GM12873 (cell line): ENCODE data around the gene CDO1.

ENCODE experiments used
- TF ChIP-seq, protein P1 (sequence below): IDR thresholded peaks from 2 replicates; pipeline ENCODE4 v1.5.1; 2012; ENCODE audit warnings: low read depth, mild to moderate bottlenecking, moderate library complexity, low read length, control low read depth; ENCODE audit not compliant: insufficient read depth; ENCODE audit errors: missing control alignments

Gene CDO1

DNA sequence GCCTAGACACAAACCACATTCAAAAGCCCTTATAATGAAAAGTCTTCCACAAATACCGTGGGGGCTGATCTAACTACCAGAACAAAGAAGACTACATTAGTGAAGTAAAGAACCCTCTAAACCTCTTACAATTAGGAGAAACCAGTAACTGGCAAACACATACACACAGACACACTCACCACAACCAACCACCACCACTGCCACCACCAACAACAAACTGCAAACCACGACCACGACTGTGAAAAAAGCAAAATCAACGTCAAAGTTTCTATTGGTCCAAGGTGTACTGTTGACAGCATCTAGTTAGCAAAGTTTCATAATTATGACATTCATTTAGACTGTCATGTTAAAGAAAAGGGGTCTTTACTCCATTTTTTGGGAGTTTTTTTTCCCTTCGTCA, 2.7 kb downstream of the CDO1 start:
- TF ChIP-seq, protein P1, sequence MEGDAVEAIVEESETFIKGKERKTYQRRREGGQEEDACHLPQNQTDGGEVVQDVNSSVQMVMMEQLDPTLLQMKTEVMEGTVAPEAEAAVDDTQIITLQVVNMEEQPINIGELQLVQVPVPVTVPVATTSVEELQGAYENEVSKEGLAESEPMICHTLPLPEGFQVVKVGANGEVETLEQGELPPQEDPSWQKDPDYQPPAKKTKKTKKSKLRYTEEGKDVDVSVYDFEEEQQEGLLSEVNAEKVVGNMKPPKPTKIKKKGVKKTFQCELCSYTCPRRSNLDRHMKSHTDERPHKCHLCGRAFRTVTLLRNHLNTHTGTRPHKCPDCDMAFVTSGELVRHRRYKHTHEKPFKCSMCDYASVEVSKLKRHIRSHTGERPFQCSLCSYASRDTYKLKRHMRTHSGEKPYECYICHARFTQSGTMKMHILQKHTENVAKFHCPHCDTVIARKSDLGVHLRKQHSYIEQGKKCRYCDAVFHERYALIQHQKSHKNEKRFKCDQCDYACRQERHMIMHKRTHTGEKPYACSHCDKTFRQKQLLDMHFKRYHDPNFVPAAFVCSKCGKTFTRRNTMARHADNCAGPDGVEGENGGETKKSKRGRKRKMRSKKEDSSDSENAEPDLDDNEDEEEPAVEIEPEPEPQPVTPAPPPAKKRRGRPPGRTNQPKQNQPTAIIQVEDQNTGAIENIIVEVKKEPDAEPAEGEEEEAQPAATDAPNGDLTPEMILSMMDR: no peak

GRCh38 chr5:115812372-115812771, 4.1 kb downstream of the CDO1 start:
- TF ChIP-seq, protein P1: no peak

- TF ChIP-seq, protein P1: no peak
Measured at GRCh38 chr5:115811406-115811805, 5.1 kb downstream of the CDO1 start.

- TF ChIP-seq, protein P1: no peak
Measured at GRCh38 chr5:115810761-115811160, 5.7 kb downstream of the CDO1 start.

DNA sequence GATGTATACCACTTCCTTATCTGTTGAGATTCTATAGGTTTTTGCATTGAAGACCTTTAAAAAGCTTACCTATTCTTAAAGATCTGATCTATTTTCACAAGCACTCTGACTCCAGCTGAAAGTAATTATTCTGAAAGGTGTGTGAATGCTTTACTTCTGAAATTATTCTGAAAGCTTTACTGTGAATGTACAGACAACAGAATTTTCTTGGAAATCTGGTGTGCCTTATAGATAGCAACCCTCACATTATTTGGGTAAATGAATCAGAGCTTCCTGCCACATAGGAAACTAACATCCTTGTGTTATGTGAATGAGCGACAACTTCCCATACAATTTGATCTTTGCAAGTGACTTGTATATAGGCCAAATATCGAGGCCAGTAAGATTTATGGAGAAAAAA, 6.5 kb downstream of the CDO1 start:
- TF ChIP-seq, protein P1: no peak

DNA sequence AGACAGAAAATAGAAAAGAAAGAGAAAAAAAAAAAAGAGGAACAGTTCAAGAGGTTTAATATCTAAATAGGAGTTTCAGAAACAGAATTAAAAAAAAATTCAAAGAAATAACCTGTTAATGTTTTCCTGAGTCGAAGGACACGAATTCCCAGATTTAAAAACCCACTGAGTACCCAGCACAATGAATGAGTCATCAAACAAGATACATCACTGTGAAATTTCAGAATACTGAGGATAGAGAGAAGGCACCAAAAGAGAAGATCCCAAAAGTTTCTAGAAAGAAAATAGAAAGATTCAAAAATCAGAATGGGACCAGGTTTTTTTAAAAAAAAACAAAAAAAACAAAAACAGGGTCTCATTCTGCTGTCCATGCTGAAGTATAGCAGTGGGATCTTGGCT, 8.8 kb downstream of the CDO1 start:
- TF ChIP-seq, protein P1: no peak

DNA sequence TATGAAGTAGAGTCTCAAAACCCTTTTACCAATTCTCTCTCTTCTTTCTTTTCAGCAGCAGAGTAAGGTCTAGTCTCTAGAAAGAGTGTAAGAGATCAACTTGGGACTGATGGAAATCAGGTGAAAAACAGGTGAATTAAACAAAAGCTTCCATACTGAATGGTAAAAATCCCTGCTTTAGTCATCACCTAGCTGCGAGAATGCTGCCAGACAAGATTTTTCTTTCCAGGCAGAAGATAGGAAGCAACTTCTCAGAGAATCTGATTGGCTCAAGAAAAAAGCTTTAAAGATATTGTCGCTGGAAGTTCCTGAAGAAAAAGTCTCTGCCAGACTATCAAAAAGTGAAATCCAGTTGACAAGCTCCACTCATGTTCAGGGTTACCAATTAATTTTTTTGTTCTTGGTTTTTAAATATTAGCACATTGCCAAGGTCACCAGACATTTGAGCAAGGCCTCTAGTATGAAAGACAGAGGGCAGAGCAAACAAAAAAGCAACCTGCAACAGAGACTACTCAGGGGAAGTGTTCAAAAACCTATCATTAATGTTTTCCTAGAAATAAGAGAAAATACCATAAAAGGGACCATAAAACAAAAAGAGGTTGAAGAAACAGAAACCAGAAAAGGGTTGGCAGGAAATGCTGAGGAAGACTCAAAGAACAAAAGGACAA, 9.3 kb downstream of the CDO1 start:
- TF ChIP-seq, protein P1: no peak

GRCh38 chr5:115801984-115802383, 14.5 kb downstream of the CDO1 start:
- TF ChIP-seq, protein P1: no peak
